Testis (tissue), 3 donors: ENCODE data around the gene TIMELESS. TPM values are rescaled to one million over a fixed set of nuclear protein-coding genes. Genes with fewer than 3 reads are reported as not detected.
"Not testable (repeated sequence)": the region's sequence is repeated elsewhere in the genome, so short reads cannot be mapped to it uniquely, and the experiment has no call there.

Experiments
- DNase-seq: peaks from one replicate; pipeline ENCODE4 v3.0.0-alpha.2; 2019
- H3K27ac ChIP-seq, 2 donors: fragments of 200-600 bp; sonication (generic); one replicate each; pipeline ENCODE4 v1.5.1; 2019
- H3K27me3 ChIP-seq: fragments of 200-600 bp; sonication (generic); one replicate; pipeline ENCODE4 v1.5.1; 2019
- H3K36me3 ChIP-seq: fragments of 200-600 bp; sonication (generic); one replicate; pipeline ENCODE4 v1.5.1; 2017; ENCODE audit warnings: low read depth; ENCODE audit errors: missing control alignments
- H3K4me1 ChIP-seq: fragments of 200-600 bp; sonication (generic); one replicate; pipeline ENCODE4 v1.5.1; 2019
- H3K4me3 ChIP-seq, 2 donors: fragments of 200-600 bp; sonication (generic); one replicate each; pipeline ENCODE4 v1.5.1; 2017 to 2019
- H3K9me3 ChIP-seq: fragments of 200-600 bp; sonication (generic); one replicate; pipeline ENCODE4 v1.5.1; 2017
- CTCF ChIP-seq, 3 experiments: fragments of 450-650 bp in 2 of 3; fragments of 200-600 bp in 1 of 3; sonication (generic) in 1 of 3; IDR thresholded peaks; one replicate each; pipeline ENCODE4 v1.5.1; 2016 to 2019; ENCODE audit warnings: antibody characterized with exemption in 3 of 3, mild to moderate bottlenecking in 2 of 3, moderate library complexity in 1 of 3
- POLR2A ChIP-seq: fragments of 450-650 bp; IDR thresholded peaks from one replicate; pipeline ENCODE4 v1.6.1; 2017; ENCODE audit warnings: antibody characterized with exemption, mild to moderate bottlenecking, moderate library complexity
- WGBS, 2 donors: methylation state at CpG; one replicate each; pipeline ENCODE4 v1.1.5; 2018; 5-methylcytosine and 5-hydroxymethylcytosine counted together
- intact Hi-C: fragments of 100-400 bp; cut with DNase I; formaldehyde crosslinking; loops from one replicate; pipeline ENCODE4 v1.15.1; 2023; ENCODE audit warnings: low total_unique reads
- polyA plus RNA-seq: library from polyadenylated mRNA; stranded (reverse); fragments of 350-450 nt; fragmentation: Illumina TruSeq; extraction: RNeasy Lipid Tissue Mini Kit (QIAGEN cat#74804); gene quantifications from one replicate; pipeline ENCODE4 v1.2.3, GENCODE V29; 2014; ENCODE audit warnings: low read depth, low replicate concordance; ENCODE audit not compliant: insufficient read depth
- total RNA-seq, 2 donors: library from RNA; depleted of rRNA; stranded (reverse); fragments of >200 nt; gene quantifications; one replicate each; pipeline ENCODE4 v1.2.3, GENCODE V29; 2016

TIMELESS gene
- total and polyA plus RNA-seq, 3 donors from 2014 or later: 13.5 to 16.3 (median 16.2) TPM

GRCh38 chr12:56413392-56413791, 35.8 kb downstream of the TIMELESS start:
- H3K9me3 ChIP-seq: no peaks in the 10 kb centered on the region
- 87 to 100% methylated on average over 2 to 7 of the region's 7 CpGs for WGBS, 2 donors
- no peak overlapping the region for H3K27ac ChIP-seq
- H3K27me3 ChIP-seq: no peaks in the 10 kb centered on the region
- DNase-seq: no peak
- H3K36me3 ChIP-seq: no peaks in the 10 kb centered on the region
- no peak overlapping the region for H3K4me3 ChIP-seq
- intact Hi-C loops: no loop called here
- no peaks in the 10 kb centered on the region for H3K4me1 ChIP-seq
- TF ChIP-seq CTCF (IDR thresholded peaks at IDR 0.05) (no peak), POLR2A (no peak)

- 61 to 73% methylated on average over 4 to 6 of the region's 6 CpGs for WGBS, 2 donors
- Histone ChIP-seq H3K9me3 (no peaks in the 10 kb centered on the region), H3K27me3 (no peaks in the 10 kb centered on the region), H3K27ac (no peak overlapping the region), H3K36me3 (no peaks in the 10 kb centered on the region), H3K4me3 (no peak overlapping the region), H3K4me1 (no peaks in the 10 kb centered on the region)
- intact Hi-C loops: no loop called here
- TF ChIP-seq CTCF (IDR thresholded peaks at IDR 0.05): no peak
- no peak for TF ChIP-seq POLR2A
- DNase-seq: no peak
Observed at GRCh38 chr12:56411781-56412639, 37.2 kb downstream of the TIMELESS start.

GRCh38 chr12:56410768-56411167, 38.5 kb downstream of the TIMELESS start:
- Histone ChIP-seq H3K4me3 (no peak overlapping the region), H3K36me3 (no peaks in the 10 kb centered on the region), H3K4me1 (no peaks in the 10 kb centered on the region), H3K9me3 (no peaks in the 10 kb centered on the region), H3K27ac (no peak overlapping the region), H3K27me3 (no peaks in the 10 kb centered on the region)
- TF ChIP-seq POLR2A (no peak), CTCF (IDR thresholded peaks at IDR 0.05) (no peak)
- WGBS, 2 donors: 95 to 100% methylated on average over 1 to 4 of the region's 4 CpGs
- intact Hi-C loops: no loop called here
- DNase-seq: no peak

- Histone ChIP-seq H3K4me3 (no peak overlapping the region), H3K36me3 (no peaks in the 10 kb centered on the region), H3K4me1 (no peaks in the 10 kb centered on the region), H3K27ac (no peak overlapping the region), H3K9me3 (no peaks in the 10 kb centered on the region), H3K27me3 (no peaks in the 10 kb centered on the region)
- 87 to 94% methylated on average over 5 of the region's 5 CpGs for WGBS, 2 donors
- intact Hi-C loops: no loop called here
- no peak for TF ChIP-seq POLR2A
- no peak for TF ChIP-seq CTCF (IDR thresholded peaks at IDR 0.05)
- DNase-seq: no peak
Observed at GRCh38 chr12:56408799-56409417, 40.3 kb downstream of the TIMELESS start.

GRCh38 chr12:56404227-56404626, 45.0 kb downstream of the TIMELESS start:
- WGBS, 2 donors: 95% methylated on average over 3 of the region's 3 CpGs
- H3K4me1 ChIP-seq, H3K27ac ChIP-seq, H3K27me3 ChIP-seq, intact Hi-C loops, H3K36me3 ChIP-seq, H3K4me3 ChIP-seq, H3K9me3 ChIP-seq, DNase-seq: not testable (repeated sequence)

GRCh38 chr12:56401612-56402011, 47.6 kb downstream of the TIMELESS start:
- H3K27me3 ChIP-seq, DNase-seq, H3K9me3 ChIP-seq, H3K4me3 ChIP-seq, intact Hi-C loops, H3K4me1 ChIP-seq, H3K36me3 ChIP-seq, H3K27ac ChIP-seq: not testable (repeated sequence)

- intact Hi-C loops, DNase-seq, H3K4me3 ChIP-seq, H3K4me1 ChIP-seq, H3K27me3 ChIP-seq, H3K9me3 ChIP-seq, H3K27ac ChIP-seq, H3K36me3 ChIP-seq: not testable (repeated sequence)
- WGBS, 2 donors: 77 to 80% methylated on average over 2 of the region's 3 CpGs
Observed at GRCh38 chr12:56401125-56401524, 48.1 kb downstream of the TIMELESS start.

GRCh38 chr12:56399466-56399865, 49.8 kb downstream of the TIMELESS start:
- H3K27me3 ChIP-seq, intact Hi-C loops, H3K4me3 ChIP-seq, H3K27ac ChIP-seq, DNase-seq, H3K9me3 ChIP-seq, H3K36me3 ChIP-seq, H3K4me1 ChIP-seq: not testable (repeated sequence)
- 92 to 95% methylated on average over 3 of the region's 3 CpGs for WGBS, 2 donors
